Activated CD4-positive, alpha-beta memory T cell treated with anti-CD3 and anti-CD28 coated beads for 36 hours (primary cell): ENCODE results near the gene OR7A5. TPM values are rescaled to one million over a fixed set of nuclear protein-coding genes. Genes with fewer than 3 reads are reported as not detected.
A peak's percentile ranks its signal among the peaks of the same experiment; 100 is the strongest.
"Not testable (repeated sequence)": the region's sequence is repeated elsewhere in the genome, so short reads cannot be mapped to it uniquely, and the experiment has no call there.

ENCODE experiments used
- CTCF ChIA-PET: fragments of 350-600 bp; sonication (Branson Sonifier 250); formaldehyde crosslinking; loops from one replicate; lab custom pipeline; 2021; ENCODE audit warnings: antibody characterized with exemption, inconsistent platforms; lab: Charles Lee
- POLR2A ChIA-PET: fragments of 350-600 bp; sonication (Branson Sonifier 250); formaldehyde crosslinking; loops from one replicate; lab custom pipeline; 2021; ENCODE audit warnings: antibody characterized with exemption; lab: Charles Lee
- DNase-seq: peaks from one replicate; pipeline ENCODE4 v3.0.0-alpha.2; 2020
- H3K27ac Mint-ChIP-seq: one replicate; pipeline ENCODE4 v1.8.0; 2021; ENCODE audit warnings: mixed read lengths
- H3K27me3 Mint-ChIP-seq: one replicate; pipeline ENCODE4 v1.8.0; 2021; ENCODE audit warnings: mixed read lengths
- H3K36me3 Mint-ChIP-seq: one replicate; pipeline ENCODE4 v1.8.0; 2021; ENCODE audit warnings: mixed read lengths
- H3K4me1 Mint-ChIP-seq: one replicate; pipeline ENCODE4 v1.8.0; 2021; ENCODE audit warnings: low read depth, mixed read lengths
- H3K4me3 Mint-ChIP-seq: one replicate; pipeline ENCODE4 v1.8.0; 2021; ENCODE audit warnings: mild to moderate bottlenecking, mixed read lengths
- H3K9me3 Mint-ChIP-seq: one replicate; pipeline ENCODE4 v1.8.0; 2021; ENCODE audit warnings: mixed read lengths
- intact Hi-C: fragments of 100-400 bp; cut with micrococcal nuclease; formaldehyde crosslinking; loops from one replicate; pipeline ENCODE4 v1.15.1; 2023
- total RNA-seq, 2 experiments: library from RNA; stranded (reverse); gene quantifications; one replicate each; pipeline ENCODE4 v1.2.3, GENCODE V29; 2021

Gene OR7A5
- total RNA-seq, 2 experiments from 2014 or later, result not detected

DNA sequence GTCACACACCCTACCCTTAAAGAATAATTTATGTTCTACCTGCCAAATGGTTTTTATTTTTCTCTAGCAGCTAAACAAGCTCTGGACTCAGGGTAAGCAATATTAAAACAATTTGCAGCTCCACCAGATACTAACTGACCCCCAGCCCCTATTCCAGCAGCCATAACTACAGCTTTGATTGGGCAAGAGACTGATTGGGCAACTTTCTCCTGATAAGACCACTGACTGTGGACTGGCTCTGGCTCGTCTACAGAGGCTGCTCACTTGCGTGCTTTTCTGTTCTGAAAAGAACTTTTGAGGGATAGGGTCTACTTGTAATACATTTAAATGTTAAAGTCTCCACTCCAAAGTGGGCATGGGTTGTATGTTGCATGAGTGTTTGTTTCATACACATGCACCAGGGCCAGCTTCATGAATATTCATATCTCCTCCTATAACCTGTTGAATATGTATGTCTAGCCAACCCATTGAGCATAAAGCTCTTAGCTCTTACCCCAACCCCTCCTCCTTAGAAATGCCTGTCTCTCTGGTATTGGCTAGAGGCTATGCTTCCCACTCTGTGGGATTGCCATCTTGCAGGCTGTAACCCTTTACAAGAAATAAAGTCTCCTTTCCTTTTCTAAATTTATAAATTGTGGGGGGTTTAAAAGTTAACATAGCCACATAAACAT, 19.9 kb downstream of the OR7A5 start:
- intact Hi-C loops, result no loop called here
- H3K27me3 Mint-ChIP-seq, result no peaks in the 10 kb centered on the region
- H3K9me3 Mint-ChIP-seq, result no peaks in the 10 kb centered on the region
- no peaks in the 10 kb centered on the region for H3K4me1 Mint-ChIP-seq
- CTCF ChIA-PET, result no interaction called here
- H3K4me3 Mint-ChIP-seq, result no peak overlapping the region
- H3K27ac Mint-ChIP-seq, result no peak overlapping the region
- POLR2A ChIA-PET, result no interaction called here
- no peak for DNase-seq
- H3K36me3 Mint-ChIP-seq, result no peaks in the 10 kb centered on the region

DNA sequence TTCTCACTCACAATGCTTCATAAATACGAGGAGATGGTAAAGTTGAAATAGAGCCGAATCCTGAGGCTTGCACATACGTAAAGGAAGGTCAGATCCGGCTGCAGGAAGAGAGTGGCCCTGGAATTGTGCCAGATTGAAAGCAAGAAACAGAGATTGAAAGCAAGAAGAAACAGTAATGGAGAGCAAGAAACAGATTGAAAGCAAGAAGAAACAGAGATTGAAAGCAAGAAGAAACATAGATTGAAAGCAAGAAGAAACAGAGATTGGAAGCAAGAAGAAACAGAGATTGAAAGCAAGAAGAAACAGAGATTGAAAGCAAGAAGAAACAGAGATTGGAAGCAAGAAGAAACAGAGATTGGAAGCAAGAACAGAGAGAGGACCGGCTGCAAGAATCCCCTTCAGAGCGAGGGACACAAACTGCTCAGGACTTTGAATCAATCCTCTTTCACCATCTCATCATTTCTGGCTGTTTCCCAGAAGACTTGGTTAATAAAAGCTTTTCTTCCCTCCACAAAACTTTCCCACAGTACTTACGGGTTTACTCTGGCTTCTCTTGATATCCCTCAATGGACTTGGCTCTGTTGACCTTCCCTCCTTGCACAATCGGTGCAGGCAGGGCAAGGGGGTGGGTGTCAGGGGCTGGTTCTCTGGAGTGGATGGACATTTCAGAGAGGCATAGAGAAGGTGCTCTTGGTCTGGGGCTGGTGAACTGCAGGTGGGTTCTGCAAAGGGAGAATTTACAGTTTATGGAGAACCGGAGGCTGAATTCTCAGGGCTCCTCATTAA, 25.5 kb downstream of the OR7A5 start:
- ChIA-PET CTCF (no interaction called here), POLR2A (no interaction called here)
- Mint-ChIP-seq H3K4me3 (no peak overlapping the region), H3K4me1 (no peaks in the 10 kb centered on the region), H3K27ac (no peak overlapping the region), H3K27me3 (peaks cover 4% of the 10 kb centered on the region), H3K9me3 (no peaks in the 10 kb centered on the region), H3K36me3 (no peaks in the 10 kb centered on the region)
- no peak for DNase-seq
- intact Hi-C loops, result no loop called here

DNA sequence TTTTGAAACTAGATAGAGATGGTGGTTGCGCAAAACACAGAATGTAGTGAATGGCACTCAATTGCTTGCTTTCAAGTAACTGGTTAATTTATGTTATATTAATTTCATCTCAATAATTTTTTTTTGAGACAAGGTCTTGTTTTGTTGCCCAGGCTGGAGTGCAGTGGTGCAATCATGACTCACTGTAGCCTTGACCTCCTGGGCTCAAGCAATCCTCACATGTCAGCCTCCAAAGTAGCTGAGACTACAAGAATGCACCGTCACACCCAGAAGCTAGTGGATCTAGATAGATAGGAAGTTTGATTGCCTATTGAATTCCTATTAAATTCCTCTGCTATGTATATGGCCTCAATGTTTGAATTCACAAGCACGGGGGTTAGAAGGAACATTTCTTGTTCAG, 30.2 kb downstream of the OR7A5 start:
- Mint-ChIP-seq H3K4me1 (no peaks in the 10 kb centered on the region), H3K27ac (no peak overlapping the region), H3K36me3 (no peaks in the 10 kb centered on the region), H3K27me3 (peaks cover 10% of the 10 kb centered on the region), H3K4me3 (no peak overlapping the region), H3K9me3 (no peaks in the 10 kb centered on the region)
- no peak for DNase-seq
- intact Hi-C loops, result no loop called here
- ChIA-PET POLR2A (no interaction called here), CTCF (no interaction called here)

DNA sequence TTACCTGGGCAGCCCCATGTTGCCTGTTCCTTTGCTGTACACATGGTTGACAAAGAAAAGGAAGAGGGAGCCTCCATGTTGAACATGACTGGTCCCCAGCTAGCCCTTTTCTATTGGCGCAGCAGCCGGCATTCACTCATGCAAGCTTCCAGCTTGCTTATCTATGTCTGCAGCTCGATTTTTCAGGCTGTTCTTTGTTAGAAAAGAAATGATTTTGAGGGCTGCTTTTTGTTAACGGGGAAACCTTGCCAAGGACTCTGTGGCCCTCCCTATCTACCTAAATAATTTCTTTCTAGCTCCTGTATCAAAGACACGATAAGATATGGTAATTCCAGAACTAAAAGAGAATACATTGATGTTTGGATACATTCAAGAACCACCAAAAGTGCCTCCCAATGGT, 36.2 kb downstream of the OR7A5 start:
- H3K9me3 Mint-ChIP-seq, result no peaks in the 10 kb centered on the region
- no peak for DNase-seq
- ChIA-PET CTCF (interaction anchor here (1.2 kb wide), 1 partner anchor 14 kb away, joined by 3 read pairs; no protein-coding TSS in a partner anchor), POLR2A (no interaction called here)
- no peaks in the 10 kb centered on the region for H3K36me3 Mint-ChIP-seq
- peaks cover 15% of the 10 kb centered on the region for H3K27me3 Mint-ChIP-seq
- no peaks in the 10 kb centered on the region for H3K4me1 Mint-ChIP-seq
- no peak overlapping the region for H3K27ac Mint-ChIP-seq
- no peak overlapping the region for H3K4me3 Mint-ChIP-seq
- intact Hi-C loops, result no loop called here

DNA sequence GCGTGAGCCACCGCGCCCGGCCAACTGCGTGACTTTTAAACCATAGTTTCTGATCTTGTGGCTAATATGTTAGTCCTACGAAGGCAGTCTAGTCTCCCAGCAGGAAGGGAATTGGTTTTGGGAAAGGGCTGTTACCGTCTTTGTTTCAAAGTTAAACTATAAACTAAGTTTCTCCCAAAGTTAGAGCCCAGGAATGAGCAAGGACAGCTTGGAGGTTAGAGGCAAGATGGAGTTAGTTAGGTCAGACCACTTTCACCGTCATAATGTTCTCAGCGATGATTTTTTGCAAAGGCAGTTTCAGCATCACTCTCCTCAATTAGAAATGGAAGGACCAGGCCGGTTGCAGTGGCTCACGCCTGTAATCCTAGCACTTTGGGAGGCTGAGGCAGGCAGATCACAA, 39.0 kb downstream of the OR7A5 start:
- Mint-ChIP-seq H3K4me1 (no peaks in the 10 kb centered on the region), H3K36me3 (no peaks in the 10 kb centered on the region), H3K9me3 (no peaks in the 10 kb centered on the region), H3K27me3 (peaks cover 15% of the 10 kb centered on the region), H3K4me3 (no peak overlapping the region), H3K27ac (no peak overlapping the region)
- intact Hi-C loops, result no loop called here
- no peak for DNase-seq
- POLR2A ChIA-PET, result no interaction called here
- CTCF ChIA-PET, result interaction anchor here (1.3 kb wide), 1 partner anchor 10 kb away, joined by 4 read pairs; no protein-coding TSS in a partner anchor

DNA sequence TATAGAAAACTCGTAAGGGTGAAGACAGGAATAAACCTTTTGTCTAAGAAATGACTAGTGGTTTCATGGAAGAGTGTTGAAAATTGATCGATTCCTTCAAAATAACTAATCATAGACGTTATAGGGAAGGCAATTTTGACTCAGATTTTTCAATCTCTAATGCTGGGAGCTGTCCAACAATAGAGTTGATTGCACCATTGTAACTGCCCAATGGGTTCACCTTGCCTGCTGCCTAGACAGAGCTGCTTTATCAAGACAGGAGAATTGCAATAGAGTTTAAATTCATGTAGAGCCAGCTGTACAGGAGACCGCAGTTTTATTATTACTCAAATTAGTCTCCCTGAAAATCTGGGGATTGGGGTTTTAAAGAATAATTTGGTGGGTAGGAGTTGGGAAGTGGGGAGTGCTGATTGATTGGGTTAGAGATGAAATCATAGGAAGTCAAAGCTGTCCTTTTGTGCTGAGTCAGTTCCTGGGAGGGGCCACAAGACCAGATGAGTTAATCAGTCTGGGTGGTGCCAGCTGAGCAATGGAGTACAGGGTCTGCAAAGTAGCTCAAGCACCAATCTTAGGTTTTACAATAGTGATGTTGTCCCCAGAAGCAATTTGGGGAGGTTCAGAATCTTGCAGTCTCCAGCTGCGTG, 39.8 kb downstream of the OR7A5 start:
- intact Hi-C loops, result no loop called here
- H3K9me3 Mint-ChIP-seq, result no peaks in the 10 kb centered on the region
- peaks cover 15% of the 10 kb centered on the region for H3K27me3 Mint-ChIP-seq
- ChIA-PET POLR2A (no interaction called here), CTCF (no interaction called here)
- H3K27ac Mint-ChIP-seq, result no peak overlapping the region
- no peaks in the 10 kb centered on the region for H3K36me3 Mint-ChIP-seq
- no peak for DNase-seq
- H3K4me3 Mint-ChIP-seq, result no peak overlapping the region
- no peaks in the 10 kb centered on the region for H3K4me1 Mint-ChIP-seq

DNA sequence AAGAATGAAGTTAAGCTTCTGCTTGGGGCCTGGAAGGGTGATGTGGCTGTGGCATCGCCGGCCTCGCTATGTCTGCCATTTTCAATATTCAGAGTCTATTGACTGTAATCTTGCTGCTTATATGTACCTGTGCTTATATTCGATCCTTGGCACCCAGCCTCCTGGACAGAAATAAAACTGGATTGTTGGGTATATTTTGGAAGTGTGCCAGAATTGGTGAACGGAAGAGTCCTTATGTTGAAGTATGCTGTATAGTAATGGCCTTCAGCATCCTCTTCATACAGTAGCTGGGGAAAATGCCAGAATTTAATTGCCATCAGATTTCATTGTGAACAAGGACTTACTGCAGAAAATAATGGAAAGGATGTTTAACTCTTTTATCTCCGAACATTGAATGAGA, 42.7 kb downstream of the OR7A5 start:
- H3K36me3 Mint-ChIP-seq, H3K27me3 Mint-ChIP-seq, H3K4me1 Mint-ChIP-seq, intact Hi-C loops, DNase-seq, POLR2A ChIA-PET, H3K9me3 Mint-ChIP-seq, CTCF ChIA-PET, H3K27ac Mint-ChIP-seq, H3K4me3 Mint-ChIP-seq: not testable (repeated sequence)

DNA sequence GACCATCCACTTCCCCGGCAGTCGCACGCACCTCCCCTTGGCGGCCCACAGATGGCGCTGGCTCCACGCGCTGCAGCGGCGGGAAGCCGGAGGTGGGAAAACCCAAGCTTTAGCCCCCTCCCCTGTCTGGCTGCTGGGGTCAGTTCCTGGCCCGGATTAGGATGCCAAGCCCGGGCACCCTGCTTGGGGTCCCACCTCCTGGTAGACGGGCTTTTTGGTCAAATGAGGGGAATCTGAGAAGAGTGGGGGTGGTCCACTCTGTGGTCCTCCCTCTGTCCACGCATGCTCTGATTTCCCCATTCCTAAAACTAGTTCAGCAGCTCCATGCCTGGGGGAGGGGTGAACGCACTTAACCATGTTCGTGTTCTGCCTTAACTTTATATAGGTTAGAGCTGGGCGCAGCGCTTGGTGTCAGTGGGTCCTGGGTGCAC, 48.5 kb downstream of the OR7A5 start:
- no peaks in the 10 kb centered on the region for H3K36me3 Mint-ChIP-seq
- DNase-seq, result peak; percentile 40
- H3K9me3 Mint-ChIP-seq, result no peaks in the 10 kb centered on the region
- intact Hi-C loops, result loop anchor here (10.0 kb wide), 1 partner anchor 212 kb away; the partner anchor contains the start of gene NDUFB7
- H3K4me3 Mint-ChIP-seq, result no peak overlapping the region
- peaks cover 16% of the 10 kb centered on the region for H3K4me1 Mint-ChIP-seq
- H3K27ac Mint-ChIP-seq, result no peak overlapping the region
- ChIA-PET POLR2A (no interaction called here), CTCF (interaction anchor here (0.7 to 1.8 kb wide), 8 partner anchors 10 to 1197 kb away, joined by 3 to 5 read pairs (median 3); partner anchors contain the start of gene ZNF333)
- peaks cover 18% of the 10 kb centered on the region for H3K27me3 Mint-ChIP-seq

DNA sequence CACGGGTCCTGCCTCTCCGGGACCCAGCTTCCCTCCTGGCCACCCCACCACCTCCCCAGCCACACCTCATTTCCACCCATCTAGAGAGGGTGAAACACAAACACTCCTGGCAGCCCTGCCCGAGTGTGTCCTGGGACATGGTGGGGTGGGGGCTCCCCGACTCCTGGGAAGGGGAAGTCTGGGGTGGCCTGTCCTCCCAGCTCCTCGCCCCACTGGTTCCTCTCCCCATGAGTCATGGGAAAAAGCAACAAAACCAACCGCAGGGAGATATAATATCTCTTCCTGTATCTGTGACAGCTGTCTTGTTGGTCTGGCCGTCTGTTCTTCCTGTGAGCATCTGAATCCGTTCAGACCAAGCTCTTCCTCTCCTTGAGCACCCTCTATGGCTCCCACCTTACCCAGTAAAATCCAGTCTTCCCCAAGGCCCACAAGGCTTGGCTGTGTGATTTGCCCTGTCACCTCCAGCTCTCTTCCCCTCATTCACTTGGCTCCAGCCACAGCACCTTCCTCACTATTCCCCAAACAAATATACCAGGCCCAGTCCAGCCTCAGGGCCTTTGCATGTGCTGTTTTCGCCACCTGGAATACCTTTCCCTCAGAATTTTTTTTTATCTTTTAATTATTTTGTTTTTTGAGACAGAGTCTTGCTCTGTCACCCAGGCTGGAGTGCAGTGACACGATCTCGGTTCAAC, 49.7 kb downstream of the OR7A5 start:
- intact Hi-C loops, result loop anchor here (2.0 to 10.0 kb wide), 2 partner anchors 104 to 210 kb away; partner anchors contain the start of gene NDUFB7
- Mint-ChIP-seq H3K27ac (peak overlapping the region; percentile 58), H3K4me1 (peaks cover 16% of the 10 kb centered on the region), H3K27me3 (peaks cover 16% of the 10 kb centered on the region)
- POLR2A ChIA-PET, result interaction anchor here (0.6 kb wide), 1 partner anchor 21 kb away, joined by 3 read pairs; no protein-coding TSS in a partner anchor
- peak; percentile 25 for DNase-seq
- not testable (repeated sequence) for H3K36me3 Mint-ChIP-seq, H3K4me3 Mint-ChIP-seq, H3K9me3 Mint-ChIP-seq
- CTCF ChIA-PET, result interaction anchor here (0.8 to 1.4 kb wide), 5 partner anchors 11 to 374 kb away, joined by 3 to 4 read pairs (median 3); partner anchors contain the start of gene ZNF333

DNA sequence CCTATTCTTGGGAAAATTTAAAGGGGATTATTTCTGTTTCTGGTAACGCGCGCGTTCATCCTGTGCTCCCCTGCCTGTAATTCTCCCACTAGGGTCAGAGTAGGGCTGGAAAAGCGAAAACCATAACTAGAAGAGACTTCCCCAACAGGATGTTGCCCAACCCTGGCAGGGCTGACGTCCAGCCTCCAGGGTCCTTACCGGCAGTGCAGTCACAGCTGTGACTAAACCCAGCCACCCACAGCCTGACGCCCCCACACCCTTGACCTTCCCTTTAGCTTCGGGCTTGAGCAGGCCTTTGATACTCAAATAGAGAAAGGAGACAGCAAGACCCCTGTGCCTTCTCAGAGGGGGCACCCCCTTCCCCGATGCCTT, 50.3 kb downstream of the OR7A5 start:
- CTCF ChIA-PET, result interaction anchor here (0.8 to 1.2 kb wide), 2 partner anchors 14 to 32 kb away, joined by 3 read pairs; no protein-coding TSS in a partner anchor
- H3K4me3 Mint-ChIP-seq, H3K27ac Mint-ChIP-seq, H3K9me3 Mint-ChIP-seq, H3K36me3 Mint-ChIP-seq: not testable (repeated sequence)
- H3K27me3 Mint-ChIP-seq, result peaks cover 16% of the 10 kb centered on the region
- intact Hi-C loops, result loop anchor here (2.0 to 10.0 kb wide), 2 partner anchors 104 to 210 kb away; partner anchors contain the start of gene NDUFB7
- peak; percentile 65 for DNase-seq
- peaks cover 16% of the 10 kb centered on the region for H3K4me1 Mint-ChIP-seq
- POLR2A ChIA-PET, result interaction anchor here (0.6 kb wide), 1 partner anchor 21 kb away, joined by 3 read pairs; no protein-coding TSS in a partner anchor

DNA sequence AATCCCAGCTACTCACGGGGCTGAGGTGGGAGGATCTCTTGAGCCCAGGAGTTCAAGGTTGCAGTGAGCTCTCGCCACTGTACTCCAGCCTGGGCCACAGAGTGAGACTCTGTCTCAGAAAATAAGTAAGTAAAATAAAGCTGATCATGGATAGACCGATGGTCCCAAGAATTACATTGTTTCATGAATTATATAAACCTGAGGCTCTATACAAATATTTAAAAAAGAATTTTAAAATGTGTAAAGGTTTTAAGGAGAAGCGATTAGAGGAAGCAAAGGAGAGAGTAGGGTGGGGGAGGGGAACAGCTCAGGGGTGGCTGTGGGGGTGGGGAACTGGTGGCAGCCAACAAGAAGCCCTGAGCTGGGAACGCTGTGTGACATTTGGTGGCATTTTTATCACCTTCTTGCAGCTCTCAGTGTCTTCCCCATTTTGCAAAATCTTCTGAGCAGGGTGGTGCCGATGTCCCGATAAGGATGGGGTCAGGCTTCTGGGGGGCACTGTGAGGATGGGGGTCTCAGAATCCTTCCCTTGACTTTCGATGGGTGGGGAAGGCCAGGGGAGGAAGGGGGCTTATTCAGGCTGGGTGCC, 51.5 kb downstream of the OR7A5 start:
- CTCF ChIA-PET, result interaction anchor here (0.9 kb wide), 1 partner anchor 83 kb away, joined by 3 read pairs; no protein-coding TSS in a partner anchor
- DNase-seq, H3K36me3 Mint-ChIP-seq, POLR2A ChIA-PET, H3K27ac Mint-ChIP-seq, H3K4me3 Mint-ChIP-seq, H3K9me3 Mint-ChIP-seq: not testable (repeated sequence)
- H3K27me3 Mint-ChIP-seq, result peaks cover 20% of the 10 kb centered on the region
- peaks cover 16% of the 10 kb centered on the region for H3K4me1 Mint-ChIP-seq
- intact Hi-C loops, result loop anchor here (10.0 kb wide), 1 partner anchor 209 kb away; the partner anchor contains the start of gene NDUFB7
